Natural killer cell (primary cell): Measurements from ENCODE around the gene TRAPPC2L. TPM values are rescaled to one million over a fixed set of nuclear protein-coding genes. Genes with fewer than 3 reads are reported as not detected.
A peak's percentile ranks its signal among the peaks of the same experiment; 100 is the strongest.

Experiments
- ATAC-seq, 3 donors: fragments of 150-1000 bp in 2 of 3; fragments of 200-7000 bp in 1 of 3; cut with Tn5 transposase; 1 replicate in 1 of 3; 2 replicates in 2 of 3; pipeline ENCODE4 v1.10.0; 2021; ENCODE audit warnings: mild to moderate bottlenecking in 2 of 3, moderate library complexity in 2 of 3
- DNase-seq, 2 donors: peaks; one replicate each; pipeline versions ENCODE4 v3.0.0 to v3.0.0-alpha.2; 2013 to 2021; ENCODE audit warnings: mixed read lengths in 1 of 2
- H3K27ac ChIP-seq: one replicate; pipeline ENCODE4 v1.5.1; 2013; ENCODE audit warnings: mild to moderate bottlenecking, low read length
- H3K27me3 ChIP-seq: one replicate; pipeline ENCODE4 v1.6.1; 2013; ENCODE audit warnings: low read length; ENCODE audit not compliant: control insufficient read depth, insufficient read depth
- H3K36me3 ChIP-seq: one replicate; pipeline ENCODE4 v1.6.1; 2013; ENCODE audit warnings: low read length; ENCODE audit not compliant: control insufficient read depth, insufficient read depth
- H3K4me1 ChIP-seq: one replicate; pipeline ENCODE4 v1.6.1; 2013; ENCODE audit warnings: low read length; ENCODE audit not compliant: control insufficient read depth, insufficient read depth
- H3K4me3 ChIP-seq: one replicate; pipeline ENCODE4 v1.5.1; 2013; ENCODE audit warnings: low read length
- H3K9me3 ChIP-seq: one replicate; pipeline ENCODE4 v1.6.1; 2013; ENCODE audit warnings: low read length; ENCODE audit not compliant: control insufficient read depth, insufficient read depth
- H3K27ac Mint-ChIP-seq, 2 donors: one replicate each; pipeline ENCODE4 v1.8.0; 2022; ENCODE audit warnings: mild to moderate bottlenecking in 2 of 2, mixed read lengths in 2 of 2, moderate library complexity in 1 of 2
- H3K27me3 Mint-ChIP-seq, 2 donors: one replicate each; pipeline ENCODE4 v1.8.0; 2022; ENCODE audit warnings: low read depth in 2 of 2, mixed read lengths in 2 of 2
- H3K36me3 Mint-ChIP-seq: one replicate; pipeline ENCODE4 v1.8.0; 2022; ENCODE audit warnings: mixed read lengths
- H3K4me1 Mint-ChIP-seq, 2 donors: one replicate each; pipeline ENCODE4 v1.8.0; 2022; ENCODE audit warnings: mixed read lengths in 2 of 2
- H3K4me3 Mint-ChIP-seq: one replicate; pipeline ENCODE4 v1.8.0; 2022; ENCODE audit warnings: mild to moderate bottlenecking, moderate library complexity, mixed read lengths
- H3K9me3 Mint-ChIP-seq, 2 donors: one replicate each; pipeline ENCODE4 v1.8.0; 2022; ENCODE audit warnings: mixed read lengths in 2 of 2
- WGBS: methylation state at CpG from one replicate; pipeline ENCODE4 v1.1.7; 2013; ENCODE audit warnings: missing lambda C conversion rate; ENCODE audit not compliant: insufficient coverage; 5-methylcytosine and 5-hydroxymethylcytosine counted together
- intact Hi-C: fragments of 100-400 bp; cut with micrococcal nuclease; formaldehyde crosslinking; loops from one replicate; pipeline ENCODE4 v1.14.2; 2022
- total RNA-seq, 4 donors: library from RNA; stranded (reverse); fragments of 120-200 nt in 1 of 4; gene quantifications; one replicate each; pipeline versions ENCODE4 v1.2.3 to v1.2.4, GENCODE V29; 2013 to 2022
- TF ChIP-seq, protein P1 (sequence below): fragments of 200-600 bp; IDR thresholded peaks from one replicate; pipeline ENCODE4 v1.8.0; 2022; ENCODE audit warnings: antibody characterized with exemption

TRAPPC2L gene
- total RNA-seq, 3 donors from 2014 or later (not counting 1 experiment from before 2014, with no cell fraction given): 31.9 to 39.0 (median 36.2) TPM

- Histone ChIP-seq H3K4me1 (peaks cover 5% of the 10 kb centered on the region), H3K9me3 (no peaks in the 10 kb centered on the region), H3K27ac (no peak overlapping the region), H3K4me3 (no peak overlapping the region), H3K36me3 (no peaks in the 10 kb centered on the region), H3K27me3 (no peaks in the 10 kb centered on the region)
- TF ChIP-seq, protein P1, sequence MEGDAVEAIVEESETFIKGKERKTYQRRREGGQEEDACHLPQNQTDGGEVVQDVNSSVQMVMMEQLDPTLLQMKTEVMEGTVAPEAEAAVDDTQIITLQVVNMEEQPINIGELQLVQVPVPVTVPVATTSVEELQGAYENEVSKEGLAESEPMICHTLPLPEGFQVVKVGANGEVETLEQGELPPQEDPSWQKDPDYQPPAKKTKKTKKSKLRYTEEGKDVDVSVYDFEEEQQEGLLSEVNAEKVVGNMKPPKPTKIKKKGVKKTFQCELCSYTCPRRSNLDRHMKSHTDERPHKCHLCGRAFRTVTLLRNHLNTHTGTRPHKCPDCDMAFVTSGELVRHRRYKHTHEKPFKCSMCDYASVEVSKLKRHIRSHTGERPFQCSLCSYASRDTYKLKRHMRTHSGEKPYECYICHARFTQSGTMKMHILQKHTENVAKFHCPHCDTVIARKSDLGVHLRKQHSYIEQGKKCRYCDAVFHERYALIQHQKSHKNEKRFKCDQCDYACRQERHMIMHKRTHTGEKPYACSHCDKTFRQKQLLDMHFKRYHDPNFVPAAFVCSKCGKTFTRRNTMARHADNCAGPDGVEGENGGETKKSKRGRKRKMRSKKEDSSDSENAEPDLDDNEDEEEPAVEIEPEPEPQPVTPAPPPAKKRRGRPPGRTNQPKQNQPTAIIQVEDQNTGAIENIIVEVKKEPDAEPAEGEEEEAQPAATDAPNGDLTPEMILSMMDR: no peak
- H3K36me3 Mint-ChIP-seq: no peaks in the 10 kb centered on the region
- no peak for ATAC-seq
- no peaks in the 10 kb centered on the region for H3K9me3 Mint-ChIP-seq
- H3K4me3 Mint-ChIP-seq: no peak overlapping the region
- H3K27ac Mint-ChIP-seq: no peak overlapping the region
- no peak for DNase-seq
- WGBS: 96% methylated on average over 46 of the region's 46 CpGs
- peaks cover 0 to 6% of the 10 kb centered on the region in 2 donors for H3K4me1 Mint-ChIP-seq
- intact Hi-C loops: no loop called here
- H3K27me3 Mint-ChIP-seq: no peaks in the 10 kb centered on the region
These were observed 24.2 kb downstream of the TRAPPC2L start for GRCh38 chr16:88881007-88881615.

GRCh38 chr16:88881675-88882357 is 24.9 kb downstream of the TRAPPC2L start:
- 95% methylated on average over 27 of the region's 27 CpGs for WGBS
- Mint-ChIP-seq H3K4me3 (no peak overlapping the region), H3K4me1 (peaks cover 0 to 6% of the 10 kb centered on the region in 2 donors), H3K27me3 (no peaks in the 10 kb centered on the region), H3K27ac (peak overlapping the region in 1 of 2 donors; percentile 52), H3K36me3 (no peaks in the 10 kb centered on the region), H3K9me3 (no peaks in the 10 kb centered on the region)
- no peak for DNase-seq
- Histone ChIP-seq H3K9me3 (no peaks in the 10 kb centered on the region), H3K36me3 (no peaks in the 10 kb centered on the region), H3K4me1 (peaks cover 5% of the 10 kb centered on the region), H3K27ac (no peak overlapping the region), H3K27me3 (no peaks in the 10 kb centered on the region), H3K4me3 (no peak overlapping the region)
- TF ChIP-seq, protein P1: no peak
- ATAC-seq: no peak
- intact Hi-C loops: no loop called here

GRCh38 chr16:88882358-88883030 is 25.6 kb downstream of the TRAPPC2L start:
- ATAC-seq (peak in 2 of 3 donors; percentile 20 to 36), DNase-seq (no peak)
- intact Hi-C loops: no loop called here
- no peak overlapping the region for H3K4me3 Mint-ChIP-seq
- WGBS: 85% methylated on average over 25 of the region's 26 CpGs
- no peaks in the 10 kb centered on the region for H3K27me3 Mint-ChIP-seq
- H3K27ac Mint-ChIP-seq: peak overlapping the region in 1 of 2 donors; percentile 52
- Histone ChIP-seq H3K4me3 (no peak overlapping the region), H3K36me3 (no peaks in the 10 kb centered on the region), H3K27me3 (no peaks in the 10 kb centered on the region), H3K4me1 (peaks cover 5% of the 10 kb centered on the region), H3K9me3 (no peaks in the 10 kb centered on the region), H3K27ac (no peak overlapping the region)
- no peaks in the 10 kb centered on the region for H3K9me3 Mint-ChIP-seq
- no peaks in the 10 kb centered on the region for H3K36me3 Mint-ChIP-seq
- H3K4me1 Mint-ChIP-seq: peaks cover 0 to 6% of the 10 kb centered on the region in 2 donors
- TF ChIP-seq, protein P1: no peak
